ENCODE data around the gene APCDD1L.

The APCDD1L gene

GRCh38 chr20:58482416-58482815 is 32.8 kb downstream of the APCDD1L start:
- DNase-seq = no peak

- peak; percentile 73 for DNase-seq
Measured at GRCh38 chr20:58481481-58482021, 33.6 kb downstream of the APCDD1L start.

GRCh38 chr20:58480551-58481336 is 34.5 kb downstream of the APCDD1L start:
- DNase-seq = no peak

GRCh38 chr20:58479726-58480440 is 35.3 kb downstream of the APCDD1L start:
- DNase-seq = no peak

- no peak for DNase-seq
Measured at GRCh38 chr20:58478141-58478805, 36.9 kb downstream of the APCDD1L start.

- DNase-seq = no peak
Measured at GRCh38 chr20:58475466-58475865, 39.7 kb downstream of the APCDD1L start.

- no peak for DNase-seq
Measured at GRCh38 chr20:58473453-58474425, 41.5 kb downstream of the APCDD1L start.

GRCh38 chr20:58472273-58473018 is 42.8 kb downstream of the APCDD1L start:
- DNase-seq = no peak

GRCh38 chr20:58471193-58472164 is 43.7 kb downstream of the APCDD1L start:
- DNase-seq = no peak

GRCh38 chr20:58470336-58471192 is 44.6 kb downstream of the APCDD1L start:
- no peak for DNase-seq

GRCh38 chr20:58469616-58470015 is 45.6 kb downstream of the APCDD1L start:
- DNase-seq = no peak

GRCh38 chr20:58467572-58468527 is 47.3 kb downstream of the APCDD1L start:
- no peak for DNase-seq

- no peak for DNase-seq
Measured at GRCh38 chr20:58466729-58467571, 48.2 kb downstream of the APCDD1L start.

GRCh38 chr20:58466095-58466708 is 49.0 kb downstream of the APCDD1L start:
- DNase-seq = no peak

GRCh38 chr20:58464838-58465237 is 50.4 kb downstream of the APCDD1L start:
- no peak for DNase-seq

- DNase-seq = no peak
Measured at GRCh38 chr20:58463256-58463655, 51.9 kb downstream of the APCDD1L start.

- no peak for DNase-seq
Measured at GRCh38 chr20:58461899-58462298, 53.3 kb downstream of the APCDD1L start.

Measured in activated effector memory CD4-positive, alpha-beta T cell treated with anti-CD3 and anti-CD28 coated beads, Interleukin-2, amount 50 U/mL, for 16 hours (primary cell).